ENCODE measurements around the gene CAMP. TPM values are rescaled to one million over a fixed set of nuclear protein-coding genes. Genes with fewer than 3 reads are reported as not detected.

CAMP gene
- total and polyA plus RNA-seq, 8 donors, result 0.93 to 3.1 (median 1.3) TPM

DNA sequence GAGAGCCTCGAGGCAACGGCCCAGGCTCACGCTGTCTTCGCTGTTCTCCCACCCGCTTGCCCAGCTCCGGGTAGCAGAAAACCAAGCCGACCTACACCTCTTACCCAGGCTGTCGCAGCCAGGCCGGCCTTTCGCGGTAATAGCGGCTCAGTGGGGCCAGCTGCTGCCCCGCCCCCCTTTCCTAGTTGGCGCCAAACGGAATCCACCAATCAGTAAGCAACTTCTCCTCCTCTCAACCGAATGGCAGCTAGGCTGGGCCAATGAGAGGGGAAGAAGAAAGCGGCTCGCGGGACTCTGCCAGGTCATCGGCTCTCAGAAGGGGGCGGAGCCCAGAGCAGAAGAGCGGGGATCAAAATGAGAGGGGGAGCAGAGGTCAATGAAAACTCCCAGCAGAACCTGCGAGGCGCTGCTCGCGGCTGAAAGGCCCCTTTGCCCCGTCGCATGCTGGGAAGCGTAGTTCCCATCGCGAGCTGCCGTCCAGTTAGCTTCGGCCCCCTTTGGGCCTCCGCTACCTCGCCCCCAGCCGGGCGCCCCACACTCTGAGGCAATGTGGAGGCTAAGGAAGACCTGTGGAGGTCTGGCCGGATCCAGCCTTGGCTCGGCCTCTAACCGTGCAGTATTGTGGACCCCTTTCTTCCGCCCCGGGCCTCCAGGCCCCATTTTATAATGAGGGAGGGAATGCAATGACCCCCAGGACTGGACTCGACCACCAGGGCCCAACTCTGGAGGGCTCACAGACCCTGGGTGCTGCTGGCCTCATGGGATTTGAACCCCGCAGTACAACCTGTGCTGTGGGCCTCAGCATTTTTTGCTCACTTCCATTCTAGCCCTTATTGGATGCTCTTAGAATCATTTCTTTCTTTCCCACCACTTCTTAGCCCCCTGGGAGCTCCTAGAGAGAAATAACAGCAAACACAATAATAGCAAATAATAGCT lies 34.8 kb upstream of the CAMP start, which contains the start of gene CDC25A:
Gene CDC25A, minus strand, starts transcription at position 152 of the 936 bp plus-strand sequence. CDS start 470 bp downstream, outside the sequence.
- H3K27ac ChIP-seq, result peak within 1 kb of the TSS in 1 of 2 donors; percentile 50
- intact Hi-C loops (cut with DNase I), result no loop called here
- no peaks in the 10 kb centered on the region for H3K36me3 ChIP-seq
- TF ChIP-seq, protein P1, sequence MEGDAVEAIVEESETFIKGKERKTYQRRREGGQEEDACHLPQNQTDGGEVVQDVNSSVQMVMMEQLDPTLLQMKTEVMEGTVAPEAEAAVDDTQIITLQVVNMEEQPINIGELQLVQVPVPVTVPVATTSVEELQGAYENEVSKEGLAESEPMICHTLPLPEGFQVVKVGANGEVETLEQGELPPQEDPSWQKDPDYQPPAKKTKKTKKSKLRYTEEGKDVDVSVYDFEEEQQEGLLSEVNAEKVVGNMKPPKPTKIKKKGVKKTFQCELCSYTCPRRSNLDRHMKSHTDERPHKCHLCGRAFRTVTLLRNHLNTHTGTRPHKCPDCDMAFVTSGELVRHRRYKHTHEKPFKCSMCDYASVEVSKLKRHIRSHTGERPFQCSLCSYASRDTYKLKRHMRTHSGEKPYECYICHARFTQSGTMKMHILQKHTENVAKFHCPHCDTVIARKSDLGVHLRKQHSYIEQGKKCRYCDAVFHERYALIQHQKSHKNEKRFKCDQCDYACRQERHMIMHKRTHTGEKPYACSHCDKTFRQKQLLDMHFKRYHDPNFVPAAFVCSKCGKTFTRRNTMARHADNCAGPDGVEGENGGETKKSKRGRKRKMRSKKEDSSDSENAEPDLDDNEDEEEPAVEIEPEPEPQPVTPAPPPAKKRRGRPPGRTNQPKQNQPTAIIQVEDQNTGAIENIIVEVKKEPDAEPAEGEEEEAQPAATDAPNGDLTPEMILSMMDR (IDR thresholded peaks at IDR 0.05), result no peak
- H3K4me3 ChIP-seq, result peak within 1 kb of the TSS; percentile 79 to 85
- ATAC-seq, result peak; percentile 97
- H3K4me1 ChIP-seq, result peaks cover 10 to 18% of the 10 kb centered on the region in 2 donors
- peak; percentile 95 to 99 (median 98) for DNase-seq
- no peaks in the 10 kb centered on the region for H3K27me3 ChIP-seq
- no peaks in the 10 kb centered on the region for H3K9me3 ChIP-seq

DNA sequence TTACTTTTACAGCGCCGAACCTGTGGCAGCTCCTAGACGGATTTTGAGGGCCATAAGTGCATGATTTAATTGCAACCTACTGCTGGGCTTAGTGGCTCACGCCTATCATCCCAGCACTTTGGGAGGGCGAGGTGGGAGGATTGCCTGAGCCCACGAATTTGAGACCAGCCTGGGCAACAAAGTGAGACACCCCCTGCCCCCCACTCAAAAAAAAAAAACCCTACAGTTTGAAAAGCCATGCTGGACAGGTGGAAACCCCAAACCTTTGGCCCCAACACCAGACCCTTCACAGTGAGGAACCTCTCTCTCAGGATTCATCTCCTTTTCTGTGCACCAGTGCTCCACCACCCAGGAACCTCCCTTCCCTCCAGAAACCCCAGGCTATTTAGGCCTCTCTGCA lies 34.0 kb upstream of the CAMP start:
- DNase-seq (no peak), ATAC-seq (no peak)
- intact Hi-C loops (cut with DNase I), result no loop called here
- Histone ChIP-seq H3K4me1 (peaks cover 10 to 18% of the 10 kb centered on the region in 2 donors), H3K36me3 (no peaks in the 10 kb centered on the region), H3K9me3 (no peaks in the 10 kb centered on the region), H3K4me3 (no peak overlapping the region), H3K27ac (no peak overlapping the region), H3K27me3 (no peaks in the 10 kb centered on the region)
- TF ChIP-seq, protein P1 (IDR thresholded peaks at IDR 0.05), result no peak

DNA sequence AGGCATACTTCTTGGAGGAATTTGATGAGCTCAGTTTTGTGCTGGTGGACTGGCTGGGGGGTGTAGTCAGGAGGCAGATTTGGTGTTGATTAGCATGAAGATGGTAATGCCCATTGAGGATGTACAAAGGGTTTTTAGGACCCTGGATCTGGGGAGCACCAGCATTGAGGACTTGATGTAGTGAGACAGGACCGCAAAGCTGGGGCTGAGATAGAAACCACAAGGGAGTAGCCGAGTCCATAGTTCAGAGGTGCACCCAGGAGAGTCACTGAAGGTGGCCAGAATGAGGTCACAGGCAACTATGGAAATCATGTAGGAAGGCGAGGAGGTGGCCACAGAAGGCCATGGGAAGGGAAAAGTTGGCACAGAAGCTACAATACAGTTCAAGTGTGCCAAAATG lies 32.4 kb upstream of the CAMP start:
- Histone ChIP-seq H3K36me3 (no peaks in the 10 kb centered on the region), H3K4me1 (peaks cover 10 to 23% of the 10 kb centered on the region in 2 donors), H3K4me3 (no peak overlapping the region), H3K9me3 (no peaks in the 10 kb centered on the region), H3K27me3 (no peaks in the 10 kb centered on the region), H3K27ac (no peak overlapping the region)
- intact Hi-C loops (cut with DNase I), result no loop called here
- ATAC-seq, result no peak
- DNase-seq, result no peak
- TF ChIP-seq, protein P1 (IDR thresholded peaks at IDR 0.05), result no peak

DNA sequence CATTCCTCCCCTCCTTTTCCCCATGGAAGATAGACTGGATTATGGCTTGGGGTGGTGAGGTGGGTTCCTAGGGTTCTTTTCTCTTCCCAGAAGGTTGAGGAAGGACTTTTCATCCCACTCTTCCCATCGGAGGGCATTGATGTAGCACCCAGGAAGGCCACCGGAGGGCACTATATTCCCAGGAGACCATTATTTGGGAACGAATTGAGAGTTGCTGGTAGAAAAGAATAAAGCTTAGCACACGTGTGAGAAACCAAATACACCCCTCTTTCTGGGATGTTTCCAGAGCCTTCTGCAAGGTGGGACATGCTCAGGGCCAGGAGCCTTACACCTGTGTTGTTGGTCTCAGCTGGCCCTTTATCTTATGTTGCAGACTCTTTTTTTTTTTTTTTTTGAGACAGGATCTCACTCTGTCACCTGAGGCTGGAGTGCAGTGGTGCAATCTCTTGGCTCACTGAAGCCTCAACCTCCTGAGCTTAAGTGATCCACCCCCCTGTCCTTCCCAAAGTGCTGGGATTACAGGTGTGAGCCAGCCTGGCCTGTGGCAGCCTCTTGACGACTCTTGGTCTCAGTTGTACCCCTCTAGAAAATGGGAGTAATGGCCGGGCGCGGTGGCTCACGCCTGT lies 28.7 kb upstream of the CAMP start:
- no peaks in the 10 kb centered on the region for H3K9me3 ChIP-seq
- H3K36me3 ChIP-seq, result no peaks in the 10 kb centered on the region
- peaks cover 0 to 14% of the 10 kb centered on the region in 2 donors for H3K4me1 ChIP-seq
- H3K27me3 ChIP-seq, result no peaks in the 10 kb centered on the region
- DNase-seq (peak in 1 of 4 donors; percentile 68), ATAC-seq (peak; percentile 93)
- H3K4me3 ChIP-seq, result no peak overlapping the region
- no peak overlapping the region for H3K27ac ChIP-seq
- intact Hi-C loops (cut with DNase I), result no loop called here
- TF ChIP-seq, protein P1 (IDR thresholded peaks at IDR 0.05), result peak; percentile 73 to 76

DNA sequence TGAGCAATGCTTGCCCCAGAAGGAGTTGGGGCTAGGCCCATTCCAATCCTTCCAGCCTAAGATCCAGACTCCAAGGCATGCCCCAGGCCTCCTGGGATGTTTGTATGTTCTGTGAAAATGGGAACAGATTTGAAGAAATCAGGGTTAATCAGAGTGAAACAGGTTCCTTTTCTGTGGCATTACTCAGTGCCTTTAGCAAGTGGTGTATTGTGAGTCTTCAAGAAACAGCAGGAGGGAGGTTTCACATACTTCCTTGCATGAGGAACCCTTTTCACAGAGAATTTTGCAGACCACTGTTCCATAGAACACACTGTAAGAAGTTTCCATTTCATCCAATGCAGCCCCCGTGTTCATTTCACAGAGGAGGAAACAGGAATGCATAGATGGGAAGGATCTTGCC lies 26.7 kb upstream of the CAMP start:
- intact Hi-C loops (cut with DNase I), result no loop called here
- TF ChIP-seq, protein P1 (IDR thresholded peaks at IDR 0.05), result no peak
- ATAC-seq, result no peak

More for the DNA sequence above, 26.7 kb upstream of the CAMP start:
- peak overlapping the region in 1 of 2 donors; percentile 70 for H3K27ac ChIP-seq
- no peaks in the 10 kb centered on the region for H3K9me3 ChIP-seq
- H3K4me1 ChIP-seq, result peaks cover 0 to 14% of the 10 kb centered on the region in 2 donors
- H3K4me3 ChIP-seq, result no peak overlapping the region
- no peak for DNase-seq
- H3K36me3 ChIP-seq, result no peaks in the 10 kb centered on the region
- no peaks in the 10 kb centered on the region for H3K27me3 ChIP-seq
